Caco-2 (cell line): Measurements from ENCODE around the gene TRPM5. TPM values are rescaled to one million over a fixed set of nuclear protein-coding genes. Genes with fewer than 3 reads are reported as not detected.

Experiments used
- BruUV-seq: library from RNA; stranded (reverse); fragments of 400-500 nt; replicated peaks from 2 replicates; lab custom pipeline; 2021; lab: Mats Ljungman, UMichigan
- CTCF ChIA-PET: fragments of 300-600 bp; sonication (Branson Sonifier 250); formaldehyde crosslinking; loops from one replicate; lab custom pipeline; 2022; ENCODE audit warnings: antibody characterized with exemption; lab: Charles Lee
- POLR2A ChIA-PET: fragments of 300-600 bp; sonication (Branson Sonifier 250); formaldehyde crosslinking; loops from one replicate; lab custom pipeline; 2022; ENCODE audit warnings: antibody characterized with exemption; lab: Charles Lee
- DNase-seq, 2 experiments: peaks; one replicate each; pipeline versions ENCODE4 v3.0.0 to v3.0.0-alpha.2; 2020 to 2022
- H3K27me3 ChIP-seq: replicated peaks from 2 replicates; pipeline ENCODE4 v1.6.0; 2011; ENCODE audit warnings: low read length; ENCODE audit not compliant: control insufficient read depth, insufficient read depth
- H3K36me3 ChIP-seq: 2 replicates; pipeline ENCODE4 v1.5.1; 2011; ENCODE audit warnings: low read length; ENCODE audit not compliant: control insufficient read depth, insufficient read depth
- H3K4me1 ChIP-seq: fragments of 250-450 bp; sonication (Bioruptor Pico); 2 replicates; pipeline ENCODE4 v1.5.1; 2020; ENCODE audit warnings: mild to moderate bottlenecking
- H3K4me3 ChIP-seq: 2 replicates; pipeline ENCODE4 v1.5.1; 2011; ENCODE audit warnings: low read depth, mild to moderate bottlenecking, control low read depth, low read length
- H3K9me3 ChIP-seq: fragments of 250-450 bp; sonication (Bioruptor Pico); 2 replicates; pipeline ENCODE4 v1.5.1; 2020; ENCODE audit warnings: mild to moderate bottlenecking, moderate library complexity
- H3K27ac Mint-ChIP-seq: one replicate; pipeline ENCODE4 v1.8.0; 2022; ENCODE audit warnings: mixed read lengths; ENCODE audit not compliant: unreplicated experiment
- H3K27me3 Mint-ChIP-seq: one replicate; pipeline ENCODE4 v1.8.0; 2022; ENCODE audit warnings: mixed read lengths; ENCODE audit not compliant: insufficient read depth, unreplicated experiment
- H3K36me3 Mint-ChIP-seq: one replicate; pipeline ENCODE4 v1.8.0; 2022; ENCODE audit warnings: mild to moderate bottlenecking, mixed read lengths; ENCODE audit not compliant: insufficient read depth, unreplicated experiment
- H3K4me1 Mint-ChIP-seq: one replicate; pipeline ENCODE4 v1.8.0; 2022; ENCODE audit warnings: low read depth, mixed read lengths; ENCODE audit not compliant: unreplicated experiment
- H3K4me3 Mint-ChIP-seq: one replicate; pipeline ENCODE4 v1.8.0; 2022; ENCODE audit warnings: mild to moderate bottlenecking, moderate library complexity, mixed read lengths; ENCODE audit not compliant: unreplicated experiment
- H3K9me3 Mint-ChIP-seq: one replicate; pipeline ENCODE4 v1.8.0; 2022; ENCODE audit warnings: mixed read lengths; ENCODE audit not compliant: unreplicated experiment
- CTCF ChIP-seq, 2 experiments: fragments of 200-600 bp in 1 of 2; IDR thresholded peaks; 1 replicate in 1 of 2; 2 replicates in 1 of 2; pipeline versions ENCODE4 v1.5.1 to v1.8.0; 2011 to 2022; ENCODE audit warnings: antibody characterized with exemption in 1 of 2, control low read depth in 1 of 2, inconsistent platforms in 1 of 2, low read depth in 1 of 2, low read length in 1 of 2, mild to moderate bottlenecking in 1 of 2, moderate library complexity in 1 of 2; ENCODE audit not compliant: insufficient read depth in 1 of 2, severe bottlenecking in 1 of 2, unreplicated experiment in 1 of 2
- intact Hi-C: fragments of 100-400 bp; cut with micrococcal nuclease; formaldehyde crosslinking; loops from one replicate; pipeline ENCODE4 v1.10.0; 2022; ENCODE audit not compliant: unreplicated experiment
- total RNA-seq: library from RNA; stranded (reverse); gene quantifications from 2 replicates; pipeline ENCODE4 v1.2.3, GENCODE V29; 2022

TRPM5 gene
- total RNA-seq, 1 experiment from 2014 or later = not detected

- Histone ChIP-seq H3K36me3 (no peaks in the 10 kb centered on the region), H3K9me3 (no peaks in the 10 kb centered on the region), H3K4me3 (no peak overlapping the region), H3K4me1 (peaks cover 4% of the 10 kb centered on the region), H3K27me3 (no peaks in the 10 kb centered on the region)
- H3K4me3 Mint-ChIP-seq = no peak overlapping the region
- BruUV-seq = no TSS peak
- no peaks in the 10 kb centered on the region for H3K36me3 Mint-ChIP-seq
- H3K27ac Mint-ChIP-seq = no peak overlapping the region
- ChIA-PET POLR2A (interaction anchor here (0.5 kb wide), 1 partner anchor 127 kb away, joined by 3 read pairs; no protein-coding TSS in a partner anchor), CTCF (interaction anchor here (0.6 to 3.4 kb wide), 20 partner anchors 10 to 510 kb away, joined by 3 to 128 read pairs (median 5); partner anchors contain the start of genes CD81 and TSSC4)
- TF ChIP-seq CTCF (IDR thresholded peaks at IDR 0.05; ENCODE audit: insufficient read depth in 1 of 2, low read depth in 1 of 2, low read length in 1 of 2, severe bottlenecking in 1 of 2, unreplicated experiment in 1 of 2) = peak; percentile 66 to 94
- intact Hi-C loops = loop anchor here (1.0 to 2.0 kb wide), 3 partner anchors 20 to 223 kb away; partner anchors contain the start of gene TSSC4
- no peaks in the 10 kb centered on the region for H3K9me3 Mint-ChIP-seq
- DNase-seq = peak; percentile 74 to 80
- H3K4me1 Mint-ChIP-seq = no peaks in the 10 kb centered on the region
- no peaks in the 10 kb centered on the region for H3K27me3 Mint-ChIP-seq
These were observed 24.4 kb downstream of the TRPM5 start for GRCh38 chr11:2419638-2420501.

- Histone ChIP-seq H3K9me3 (no peaks in the 10 kb centered on the region), H3K4me1 (peaks cover 4% of the 10 kb centered on the region), H3K36me3 (no peaks in the 10 kb centered on the region), H3K4me3 (no peak overlapping the region), H3K27me3 (no peaks in the 10 kb centered on the region)
- intact Hi-C loops = loop anchor here (1.0 to 2.0 kb wide), 2 partner anchors 19 to 222 kb away; partner anchors contain the start of gene TSSC4
- ChIA-PET POLR2A (no interaction called here), CTCF (interaction anchor here (0.8 to 3.4 kb wide), 10 partner anchors 9 to 232 kb away, joined by 3 to 128 read pairs (median 4); partner anchors contain the start of genes CD81 and TSSC4)
- Mint-ChIP-seq H3K27me3 (no peaks in the 10 kb centered on the region), H3K36me3 (no peaks in the 10 kb centered on the region), H3K4me3 (no peak overlapping the region), H3K4me1 (no peaks in the 10 kb centered on the region), H3K27ac (no peak overlapping the region), H3K9me3 (no peaks in the 10 kb centered on the region)
- no TSS peak for BruUV-seq
- no peak for TF ChIP-seq CTCF (IDR thresholded peaks at IDR 0.05; ENCODE audit: insufficient read depth in 1 of 2, low read depth in 1 of 2, low read length in 1 of 2, severe bottlenecking in 1 of 2, unreplicated experiment in 1 of 2)
- no peak for DNase-seq
These were observed 25.5 kb downstream of the TRPM5 start for GRCh38 chr11:2418693-2419360.
